HCT116 (cell line): Measurements from ENCODE around the gene ANKRD63. TPM values are rescaled to one million over a fixed set of nuclear protein-coding genes. Genes with fewer than 3 reads are reported as not detected.

Experiments used
- ATAC-seq: fragments of 200-7000 bp; cut with Tn5 transposase; 2 replicates; pipeline ENCODE4 v1.9.1; 2020; ENCODE audit warnings: mild to moderate bottlenecking, moderate library complexity
- BruUV-seq: library from RNA; stranded (reverse); fragments of 400-500 nt; replicated peaks from 2 replicates; lab custom pipeline; 2021; lab: Mats Ljungman, UMichigan
- CTCF ChIA-PET: fragments of 300-600 bp; sonication (Branson Sonifier 250); formaldehyde crosslinking; loops from one replicate; lab custom pipeline; 2021; ENCODE audit warnings: antibody characterized with exemption; lab: Charles Lee
- POLR2A ChIA-PET: fragments of 300-600, 350-600 bp; sonication (Branson Sonifier 250); formaldehyde crosslinking; loops from one replicate; lab custom pipeline; 2021; ENCODE audit warnings: antibody characterized with exemption; lab: Charles Lee
- RAD21 ChIA-PET, 2 experiments: fragments of 300-600 bp; sonication (Branson Sonifier 250); formaldehyde crosslinking; loops; one replicate each; lab custom pipeline; 2023; ENCODE audit warnings: low total read pairs in 2 of 2; ENCODE audit not compliant: uncharacterized antibody in 2 of 2, unreplicated experiment in 2 of 2, low non-redundant PET in 1 of 2; lab: Charles Lee
- DNase-seq: peaks from one replicate; pipeline ENCODE4 v3.0.0-alpha.2; 2010; ENCODE audit warnings: low read depth, low spot score
- H2AFZ ChIP-seq: fragments of 200-600 bp; shearing (Covaris generic), sonication (generic); 2 replicates; pipeline ENCODE4 v1.6.1; 2017; ENCODE audit warnings: low read depth, mixed run types, mixed read lengths, antibody characterized with exemption, low read length; ENCODE audit not compliant: poor library complexity, severe bottlenecking
- H3K27ac ChIP-seq: 2 replicates; pipeline ENCODE4 v1.5.1; 2012; ENCODE audit warnings: low read depth, low read length
- H3K27me3 ChIP-seq: fragments of 200-600 bp; sonication (generic); 2 replicates; pipeline ENCODE4 v1.6.1; 2016; ENCODE audit warnings: mixed run types, low read length, mixed read lengths; ENCODE audit not compliant: insufficient read depth
- H3K36me3 ChIP-seq, 2 experiments: fragments of 200-500 bp in 1 of 2; fragments of 200-600 bp in 1 of 2; sonication (Bioruptor generic) in 1 of 2; sonication (generic) in 1 of 2; 2 replicates each; pipeline versions ENCODE4 v1.5.1 to v1.6.1; 2014 to 2016; ENCODE audit warnings: low read length in 2 of 2, inconsistent platforms in 1 of 2, mixed read lengths in 1 of 2, mixed run types in 1 of 2; ENCODE audit not compliant: insufficient read depth in 2 of 2, control insufficient read depth in 1 of 2
- H3K4me1 ChIP-seq, 2 experiments: fragments of 200-600 bp in 1 of 2; sonication (generic) in 1 of 2; 2 replicates each; pipeline versions ENCODE4 v1.5.1 to v1.6.1; 2012 to 2017; ENCODE audit warnings: low read length in 2 of 2, inconsistent platforms in 1 of 2, mild to moderate bottlenecking in 1 of 2, mixed read lengths in 1 of 2, mixed run types in 1 of 2, moderate library complexity in 1 of 2; ENCODE audit not compliant: insufficient read depth in 2 of 2, control insufficient read depth in 1 of 2
- H3K4me2 ChIP-seq: fragments of 200-600 bp; sonication (generic); 2 replicates; pipeline ENCODE4 v1.6.1; 2017; ENCODE audit warnings: mixed run types, low read length, mixed read lengths
- H3K4me3 ChIP-seq, 2 experiments: fragments of 200-600 bp in 1 of 2; sonication (generic) in 1 of 2; replicated peaks in 1 of 2; 2 replicates each; pipeline ENCODE4 v1.5.1; 2011 to 2016; ENCODE audit warnings: low read length in 2 of 2, control low read depth in 1 of 2, low read depth in 1 of 2, mild to moderate bottlenecking in 1 of 2, mixed read lengths in 1 of 2, mixed run types in 1 of 2
- H3K79me2 ChIP-seq: fragments of 200-600 bp; sonication (generic); 2 replicates; pipeline ENCODE4 v1.6.1; 2017; ENCODE audit warnings: mild to moderate bottlenecking, mixed run types, low read length, moderate library complexity, mixed read lengths; ENCODE audit not compliant: insufficient read depth
- H3K9ac ChIP-seq: fragments of 200-600 bp; sonication (generic); 2 replicates; pipeline ENCODE4 v1.6.1; 2016; ENCODE audit warnings: low read length, mixed read lengths
- H3K9me2 ChIP-seq: fragments of 200-600 bp; sonication (generic), shearing (Covaris generic); 2 replicates; pipeline ENCODE4 v1.6.1; 2017; ENCODE audit warnings: mixed run types, mild to moderate bottlenecking, moderate library complexity; ENCODE audit not compliant: insufficient read depth
- H3K9me3 ChIP-seq, 2 experiments: fragments of 200-500 bp in 1 of 2; fragments of 200-600 bp in 1 of 2; sonication (Bioruptor generic) in 1 of 2; sonication (generic) in 1 of 2; 2 replicates each; pipeline ENCODE4 v1.6.1; 2014 to 2017; ENCODE audit warnings: low read length in 2 of 2, mixed read lengths in 2 of 2, inconsistent platforms in 1 of 2, low read depth in 1 of 2, mild to moderate bottlenecking in 1 of 2, mixed run types in 1 of 2, moderate library complexity in 1 of 2; ENCODE audit not compliant: control insufficient read depth in 1 of 2, insufficient read depth in 1 of 2
- H4K20me1 ChIP-seq: fragments of 200-600 bp; sonication (generic), shearing (Covaris generic); 2 replicates; pipeline ENCODE4 v1.6.1; 2017; ENCODE audit warnings: mixed run types, mild to moderate bottlenecking, moderate library complexity; ENCODE audit not compliant: insufficient read depth
- CEBPB ChIP-seq: IDR thresholded peaks from 2 replicates; pipeline ENCODE4 v1.6.1; 2012; ENCODE audit warnings: low read depth
- ELF1 ChIP-seq: IDR thresholded peaks from 2 replicates; pipeline ENCODE4 v1.6.1; 2012; ENCODE audit warnings: low read depth, borderline replicate concordance
- EZH2 ChIP-seq: fragments of 200-600 bp; sonication (generic); IDR thresholded peaks from 2 replicates; pipeline ENCODE4 v1.6.1; 2017; ENCODE audit warnings: antibody characterized with exemption, mixed run types
- EZH2phosphoT487 ChIP-seq: fragments of 200-600 bp; IDR thresholded peaks from 2 replicates; pipeline ENCODE4 v1.6.1; 2018; ENCODE audit warnings: antibody characterized with exemption, borderline replicate concordance
- FOSL1 ChIP-seq: IDR thresholded peaks from 2 replicates; pipeline ENCODE4 v1.6.1; 2012; ENCODE audit warnings: low read depth
- JUND ChIP-seq: IDR thresholded peaks from 2 replicates; pipeline ENCODE4 v1.6.1; 2012
- POLR2A ChIP-seq: IDR thresholded peaks from 2 replicates; pipeline ENCODE4 v1.7.0; 2011; ENCODE audit warnings: borderline replicate concordance; ENCODE audit not compliant: insufficient read depth, insufficient read length; ENCODE audit errors: extremely low read depth
- POLR2AphosphoS5 ChIP-seq: IDR thresholded peaks from 2 replicates; pipeline ENCODE4 v1.6.1; 2011; ENCODE audit warnings: mild to moderate bottlenecking, low read depth, low read length, moderate library complexity
- RAD21 ChIP-seq: IDR thresholded peaks from 2 replicates; pipeline ENCODE4 v1.6.1; 2012; ENCODE audit warnings: low read depth, mild to moderate bottlenecking
- SIN3A ChIP-seq: IDR thresholded peaks from 2 replicates; pipeline ENCODE4 v1.6.1; 2012; ENCODE audit warnings: low read depth
- SRF ChIP-seq: IDR thresholded peaks from 2 replicates; pipeline ENCODE4 v1.6.1; 2012; ENCODE audit warnings: low read depth
- ZBTB33 ChIP-seq: IDR thresholded peaks from 2 replicates; pipeline ENCODE4 v1.6.1; 2011; ENCODE audit warnings: mild to moderate bottlenecking, low read length, moderate library complexity; ENCODE audit not compliant: insufficient replicate concordance; ENCODE audit errors: extremely low read depth
- ZNF274 ChIP-seq: fragments of 200-500 bp; sonication (Bioruptor generic); IDR thresholded peaks from 2 replicates; pipeline ENCODE4 v1.6.1; 2014; ENCODE audit warnings: mild to moderate bottlenecking, low read depth, low read length, inconsistent platforms
- intact Hi-C: fragments of 100-400 bp; cut with micrococcal nuclease; formaldehyde crosslinking; loops from 2 replicates; pipeline ENCODE4 v1.10.0; 2022
- total RNA-seq: library from RNA; stranded (reverse); gene quantifications from one replicate; pipeline ENCODE4 v1.2.1, GENCODE V29; 2021; ENCODE audit not compliant: unreplicated experiment
- TF ChIP-seq, protein P1 (sequence below): IDR thresholded peaks from 2 replicates; pipeline ENCODE4 v1.6.1; 2012

ANKRD63 gene
- total RNA-seq, 1 experiment from 2014 or later: 0.89 TPM

DNA sequence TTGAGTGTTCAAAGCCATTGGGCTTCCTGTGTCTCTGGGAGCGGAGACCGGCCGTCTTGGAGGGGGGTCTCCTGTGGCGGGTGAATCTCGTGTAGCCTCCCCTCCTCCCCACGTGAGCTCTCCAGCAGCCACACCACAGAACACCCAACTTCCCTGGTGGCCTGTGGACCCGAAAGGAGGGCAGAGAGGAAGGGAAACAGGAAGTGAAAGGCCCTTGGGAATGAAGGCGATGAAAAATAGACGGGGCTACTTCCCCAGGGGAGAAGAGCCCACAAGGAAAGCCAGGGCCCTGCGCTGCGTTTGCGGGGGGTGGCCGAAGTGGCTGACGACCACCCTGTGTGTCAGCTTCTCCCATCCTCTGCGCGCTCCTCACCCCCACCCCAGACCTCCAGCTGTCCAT lies 5.4 kb downstream of the ANKRD63 start:
- H4K20me1 ChIP-seq: no peaks in the 10 kb centered on the region
- ChIA-PET POLR2A (no interaction called here), RAD21 (no interaction called here), CTCF (interaction anchor here (3.0 to 6.6 kb wide), 6 partner anchors 11 to 144 kb away, joined by 24 to 194 read pairs (median 44); partner anchors contain the start of genes CCDC9B and PLCB2)
- TF ChIP-seq POLR2A: no peak
- no peak for TF ChIP-seq RAD21
- no peak for DNase-seq
- H3K79me2 ChIP-seq: no peaks in the 10 kb centered on the region
- H3K9ac ChIP-seq: no peak overlapping the region
- H3K9me3 ChIP-seq: no peaks in the 10 kb centered on the region
- no peak overlapping the region for H3K4me3 ChIP-seq
- BruUV-seq: no TSS peak
- H3K36me3 ChIP-seq: no peaks in the 10 kb centered on the region; a peak in 1 of 4 replicates
- no peak overlapping the region for H3K27ac ChIP-seq
- no peak overlapping the region for H3K4me2 ChIP-seq
- H3K4me1 ChIP-seq: peaks cover 0 to 8% of the 10 kb centered on the region in 2 experiments; a peak in 1 of 4 replicates
- H3K27me3 ChIP-seq: no peaks in the 10 kb centered on the region
- no peak overlapping the region for H2AFZ ChIP-seq
- H3K9me2 ChIP-seq: no peaks in the 10 kb centered on the region
- no peak for ATAC-seq
- intact Hi-C loops: loop anchor here (10.0 kb wide), 1 partner anchor 493 kb away; the partner anchor contains the start of gene FSIP1

DNA sequence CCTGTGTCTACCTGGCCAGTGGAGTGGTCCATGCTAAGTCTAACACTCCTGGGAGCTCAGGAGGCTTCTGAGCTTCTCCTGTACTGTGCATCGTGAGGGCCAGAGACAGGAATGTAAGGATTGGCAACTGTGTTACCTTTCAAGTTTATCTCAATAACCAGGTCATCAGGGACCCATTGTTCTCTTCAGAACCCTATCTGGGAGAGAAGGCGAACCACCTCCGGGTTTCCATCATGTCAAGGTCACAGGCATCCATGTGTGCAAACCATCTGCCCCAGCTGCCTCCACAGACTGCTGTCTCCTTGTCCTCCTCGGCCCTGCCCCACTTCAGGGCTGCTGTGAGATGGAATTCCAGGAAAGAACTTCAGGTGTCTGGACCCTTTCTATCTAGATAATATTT lies 5.9 kb downstream of the ANKRD63 start:
- H3K27me3 ChIP-seq: no peaks in the 10 kb centered on the region
- intact Hi-C loops: loop anchor here (10.0 kb wide), 1 partner anchor 492 kb away; the partner anchor contains the start of gene FSIP1
- no peak overlapping the region for H3K4me3 ChIP-seq
- CTCF ChIA-PET: interaction anchor here (5.6 to 6.6 kb wide), 2 partner anchors 59 to 62 kb away, joined by 44 to 194 read pairs; partner anchors contain the start of gene CCDC9B
- POLR2A ChIA-PET: no interaction called here
- H3K36me3 ChIP-seq: no peaks in the 10 kb centered on the region; a peak in 1 of 4 replicates
- DNase-seq (no peak), ATAC-seq (no peak)
- no peaks in the 10 kb centered on the region for H4K20me1 ChIP-seq
- no peak overlapping the region for H3K27ac ChIP-seq
- BruUV-seq: no TSS peak
- no peak overlapping the region for H2AFZ ChIP-seq
- H3K9me2 ChIP-seq: no peaks in the 10 kb centered on the region
- no peak overlapping the region for H3K9ac ChIP-seq
- RAD21 ChIA-PET: no interaction called here
- TF ChIP-seq SIN3A (no peak), POLR2A (no peak), CEBPB (no peak), FOSL1 (no peak), EZH2phosphoT487 (no peak), ZBTB33 (no peak), SRF (no peak), JUND (no peak), POLR2AphosphoS5 (no peak), ELF1 (no peak), EZH2 (no peak), ZNF274 (no peak)
- TF ChIP-seq, protein P1, sequence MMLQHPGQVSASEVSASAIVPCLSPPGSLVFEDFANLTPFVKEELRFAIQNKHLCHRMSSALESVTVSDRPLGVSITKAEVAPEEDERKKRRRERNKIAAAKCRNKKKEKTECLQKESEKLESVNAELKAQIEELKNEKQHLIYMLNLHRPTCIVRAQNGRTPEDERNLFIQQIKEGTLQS: no peak
- no peaks in the 10 kb centered on the region for H3K79me2 ChIP-seq
- H3K4me1 ChIP-seq: peaks cover 0 to 3% of the 10 kb centered on the region in 2 experiments; a peak in 1 of 4 replicates
- no peak overlapping the region for H3K4me2 ChIP-seq
- no peaks in the 10 kb centered on the region for H3K9me3 ChIP-seq
